Vagina (tissue), 2 donors: Measurements from ENCODE around the gene SPEM1. TPM values are rescaled to one million over a fixed set of nuclear protein-coding genes. Genes with fewer than 3 reads are reported as not detected.

Experiments
- DNase-seq, 2 donors: peaks; one replicate each; pipeline ENCODE4 v3.0.0-alpha.2; 2017; ENCODE audit errors: extremely low spot score in 2 of 2
- H3K27ac ChIP-seq: fragments of 200-600 bp; sonication (generic); one replicate; pipeline ENCODE4 v1.5.1; 2019
- H3K27me3 ChIP-seq: fragments of 200-600 bp; sonication (generic); one replicate; pipeline ENCODE4 v1.5.1; 2019
- H3K36me3 ChIP-seq, 2 donors: fragments of 200-600 bp; sonication (generic); one replicate each; pipeline ENCODE4 v1.5.1; 2017 to 2019
- H3K4me1 ChIP-seq: fragments of 200-600 bp; sonication (generic); one replicate; pipeline ENCODE4 v1.5.1; 2019
- H3K4me3 ChIP-seq, 2 donors: fragments of 200-600 bp; sonication (generic); 1 replicate in 1 of 2; 2 replicates in 1 of 2; pipeline ENCODE4 v1.5.1; 2016 to 2019
- H3K9me3 ChIP-seq: fragments of 200-600 bp; sonication (generic); one replicate; pipeline ENCODE4 v1.5.1; 2019
- CTCF ChIP-seq, 3 experiments: fragments of 450-650 bp in 2 of 3; fragments of 200-600 bp in 1 of 3; sonication (generic) in 1 of 3; IDR thresholded peaks; one replicate each; pipeline ENCODE4 v1.5.1; 2017 to 2019; ENCODE audit warnings: antibody characterized with exemption in 3 of 3, mild to moderate bottlenecking in 2 of 3, moderate library complexity in 2 of 3
- POLR2A ChIP-seq, 2 donors: fragments of 450-650 bp; IDR thresholded peaks; one replicate each; pipeline ENCODE4 v1.6.1; 2017; ENCODE audit warnings: antibody characterized with exemption in 2 of 2, mild to moderate bottlenecking in 2 of 2, moderate library complexity in 2 of 2
- POLR2AphosphoS5 ChIP-seq, 2 donors: sonication (generic); formaldehyde crosslinking; IDR thresholded peaks; one replicate each; pipeline ENCODE4 v1.9.0; 2017; ENCODE audit warnings: antibody characterized with exemption in 2 of 2, mild to moderate bottlenecking in 2 of 2, low read depth in 1 of 2; ENCODE audit not compliant: insufficient read depth in 1 of 2
- intact Hi-C: fragments of 100-400 bp; cut with DNase I; formaldehyde crosslinking; loops from one replicate; pipeline ENCODE4 v1.15.1; 2023
- total RNA-seq: library from RNA; depleted of rRNA; stranded (reverse); fragments of >200 nt; gene quantifications from one replicate; pipeline ENCODE4 v1.2.3, GENCODE V29; 2016

SPEM1 gene
- total RNA-seq, 1 donor from 2014 or later = not detected

- TF ChIP-seq POLR2A (IDR thresholded peaks at IDR 0.05) (no peak), CTCF (IDR thresholded peaks at IDR 0.05) (no peak), POLR2AphosphoS5 (IDR thresholded peaks at IDR 0.05; ENCODE audit: insufficient read depth in 1 of 2, low read depth in 1 of 2) (no peak)
- peaks cover 34% of the 10 kb centered on the region for H3K4me1 ChIP-seq
- intact Hi-C loops = loop anchor here (5.0 kb wide), 1 partner anchor 53 kb away; the partner anchor contains the start of gene KCTD11
These were observed 14.5 kb upstream of the SPEM1 start for GRCh38 chr17:7405350-7406234.

GRCh38 chr17:7406235-7406825, 13.8 kb upstream of the SPEM1 start:
- TF ChIP-seq POLR2AphosphoS5 (IDR thresholded peaks at IDR 0.05; ENCODE audit: insufficient read depth in 1 of 2, low read depth in 1 of 2) = no peak
- intact Hi-C loops = loop anchor here (5.0 kb wide), 1 partner anchor 54 kb away; the partner anchor contains the start of gene KCTD11
- Histone ChIP-seq H3K4me3 (peak overlapping the region; percentile 87 to 98), H3K27me3 (no peaks in the 10 kb centered on the region), H3K27ac (peak overlapping the region; percentile 98), H3K4me1 (peaks cover 34% of the 10 kb centered on the region), H3K9me3 (no peaks in the 10 kb centered on the region), H3K36me3 (peaks cover 0 to 16% of the 10 kb centered on the region in 2 donors)
- DNase-seq = no peak

More at GRCh38 chr17:7405350-7406234, 14.5 kb upstream of the SPEM1 start:
- peak overlapping the region; percentile 98 for H3K27ac ChIP-seq
- peak overlapping the region; percentile 87 to 98 for H3K4me3 ChIP-seq
- H3K27me3 ChIP-seq = no peaks in the 10 kb centered on the region
- peaks cover 0 to 16% of the 10 kb centered on the region in 2 donors for H3K36me3 ChIP-seq
- H3K9me3 ChIP-seq = no peaks in the 10 kb centered on the region
- no peak for DNase-seq

- H3K4me3 ChIP-seq = no peak overlapping the region
- H3K36me3 ChIP-seq = peaks cover 0 to 16% of the 10 kb centered on the region in 2 donors
- no peaks in the 10 kb centered on the region for H3K9me3 ChIP-seq
- no peak for TF ChIP-seq CTCF (IDR thresholded peaks at IDR 0.05)
- no peak for TF ChIP-seq POLR2AphosphoS5 (IDR thresholded peaks at IDR 0.05; ENCODE audit: insufficient read depth in 1 of 2, low read depth in 1 of 2)
- TF ChIP-seq POLR2A (IDR thresholded peaks at IDR 0.05) = no peak
- H3K27ac ChIP-seq = no peak overlapping the region
- H3K4me1 ChIP-seq = peaks cover 34% of the 10 kb centered on the region
- H3K27me3 ChIP-seq = no peaks in the 10 kb centered on the region
- intact Hi-C loops = loop anchor here (5.0 kb wide), 1 partner anchor 55 kb away; the partner anchor contains the start of gene KCTD11
- no peak for DNase-seq
These were observed 13.0 kb upstream of the SPEM1 start for GRCh38 chr17:7407082-7407481.

GRCh38 chr17:7407485-7408251, 12.5 kb upstream of the SPEM1 start, which contains the start of gene NLGN2:
TSS of gene NLGN2 (plus strand) at chr17:7407845. CDS start at chr17:7408256, 411 bp downstream.
- Histone ChIP-seq H3K4me1 (peaks cover 30% of the 10 kb centered on the region), H3K36me3 (peaks cover 0 to 16% of the 10 kb centered on the region in 2 donors), H3K27me3 (no peaks in the 10 kb centered on the region), H3K9me3 (no peaks in the 10 kb centered on the region), H3K4me3 (no peak within 1 kb of the TSS), H3K27ac (no peak within 1 kb of the TSS)
- TF ChIP-seq POLR2A (IDR thresholded peaks at IDR 0.05) = no peak
- no peak for DNase-seq
- intact Hi-C loops = loop anchor here (5.0 kb wide), 1 partner anchor 55 kb away; the partner anchor contains the start of gene KCTD11

- H3K27me3 ChIP-seq = no peaks in the 10 kb centered on the region
- intact Hi-C loops = loop anchor here (5.0 kb wide), 1 partner anchor 56 kb away; the partner anchor contains the start of gene KCTD11
- no peak overlapping the region for H3K27ac ChIP-seq
- TF ChIP-seq CTCF (IDR thresholded peaks at IDR 0.05) (no peak), POLR2A (IDR thresholded peaks at IDR 0.05) (no peak), POLR2AphosphoS5 (IDR thresholded peaks at IDR 0.05; ENCODE audit: insufficient read depth in 1 of 2, low read depth in 1 of 2) (no peak)
- DNase-seq = no peak
- H3K9me3 ChIP-seq = no peaks in the 10 kb centered on the region
- no peak overlapping the region for H3K4me3 ChIP-seq
- peaks cover 29% of the 10 kb centered on the region for H3K4me1 ChIP-seq
- peaks cover 0 to 16% of the 10 kb centered on the region in 2 donors for H3K36me3 ChIP-seq
These were observed 11.8 kb upstream of the SPEM1 start for GRCh38 chr17:7408252-7408727.
